GM23338 (cell line): Measurements from ENCODE around the gene KRT37. TPM values are rescaled to one million over a fixed set of nuclear protein-coding genes. Genes with fewer than 3 reads are reported as not detected.

Experiments used
- ATAC-seq: fragments of 200-7000 bp; cut with Tn5 transposase; 3 replicates; pipeline ENCODE4 v1.9.1; 2020
- DNase-seq: peaks from one replicate; pipeline ENCODE4 v3.0.0-alpha.2; 2015; ENCODE audit warnings: low spot score
- H2AFZ ChIP-seq: fragments of 200-600 bp; sonication (generic); 2 replicates; pipeline ENCODE4 v1.8.0; 2016; ENCODE audit warnings: antibody characterized with exemption, mild to moderate bottlenecking, moderate library complexity
- H3F3A ChIP-seq: fragments of 200-600 bp; sonication (generic); replicated peaks from 2 replicates; pipeline ENCODE4 v1.8.0; 2017; ENCODE audit warnings: antibody characterized with exemption, mixed run types, low read depth
- H3K27ac ChIP-seq: fragments of 200-600 bp; sonication (generic); 2 replicates; pipeline ENCODE4 v1.6.1; 2016; ENCODE audit warnings: low read depth
- H3K27me3 ChIP-seq: fragments of 200-600 bp; sonication (generic); 2 replicates; pipeline ENCODE4 v1.8.0; 2016; ENCODE audit warnings: mild to moderate bottlenecking, mixed run types, moderate library complexity; ENCODE audit not compliant: insufficient read depth
- H3K36me3 ChIP-seq: fragments of 200-600 bp; sonication (generic); 2 replicates; pipeline ENCODE4 v1.8.0; 2016; ENCODE audit warnings: mild to moderate bottlenecking; ENCODE audit not compliant: insufficient read depth
- H3K4me1 ChIP-seq: fragments of 200-600 bp; sonication (generic); 2 replicates; pipeline ENCODE4 v1.8.0; 2016; ENCODE audit warnings: mild to moderate bottlenecking, moderate library complexity; ENCODE audit not compliant: insufficient read depth
- H3K4me2 ChIP-seq: fragments of 200-600 bp; sonication (generic); 2 replicates; pipeline ENCODE4 v1.7.1; 2017; ENCODE audit warnings: mixed run types
- H3K4me3 ChIP-seq: fragments of 200-600 bp; sonication (generic); 2 replicates; pipeline ENCODE4 v1.6.1; 2016; ENCODE audit warnings: mixed run types
- H3K79me2 ChIP-seq: fragments of 200-600 bp; sonication (generic); replicated peaks from 2 replicates; pipeline ENCODE4 v1.8.0; 2017; ENCODE audit warnings: mild to moderate bottlenecking; ENCODE audit not compliant: insufficient read depth
- H3K9me2 ChIP-seq: fragments of 200-600 bp; sonication (generic); 2 replicates; pipeline ENCODE4 v1.8.0; 2017; ENCODE audit not compliant: insufficient read depth
- H4K20me1 ChIP-seq: fragments of 200-600 bp; sonication (generic); replicated peaks from 2 replicates; pipeline ENCODE4 v1.8.0; 2017; ENCODE audit warnings: mild to moderate bottlenecking; ENCODE audit not compliant: insufficient read depth
- H3K27ac Mint-ChIP-seq: 2 replicates; pipeline ENCODE4 v1.8.0; 2020; ENCODE audit warnings: inconsistent platforms, mild to moderate bottlenecking, moderate library complexity, mixed read lengths
- H3K27me3 Mint-ChIP-seq: 3 replicates; pipeline ENCODE4 v1.8.0; 2022; ENCODE audit warnings: low read depth, mild to moderate bottlenecking, moderate library complexity, mixed read lengths, inconsistent platforms; ENCODE audit not compliant: insufficient read depth, poor library complexity
- H3K36me3 Mint-ChIP-seq: 3 replicates; pipeline ENCODE4 v1.8.0; 2021; ENCODE audit warnings: low read depth, mild to moderate bottlenecking, inconsistent platforms, moderate library complexity, mixed read lengths
- H3K4me1 Mint-ChIP-seq: 3 replicates; pipeline ENCODE4 v1.8.0; 2020; ENCODE audit warnings: mild to moderate bottlenecking, inconsistent platforms, mixed read lengths
- H3K4me3 Mint-ChIP-seq: 3 replicates; pipeline ENCODE4 v1.8.0; 2021; ENCODE audit warnings: moderate library complexity, mild to moderate bottlenecking, inconsistent platforms, mixed read lengths
- H3K9me3 Mint-ChIP-seq: 3 replicates; pipeline ENCODE4 v1.8.0; 2020; ENCODE audit warnings: moderate library complexity, mild to moderate bottlenecking, inconsistent platforms, mixed read lengths
- CREB1 ChIP-seq: fragments of 250-450 bp; sonication (Bioruptor Pico); IDR thresholded peaks from 2 replicates; pipeline ENCODE4 v1.5.0; 2020; ENCODE audit warnings: low read depth, mild to moderate bottlenecking, moderate library complexity
- CTCF ChIP-seq, 2 experiments: fragments of 200-600 bp in 1 of 2; sonication (generic) in 1 of 2; conservative IDR thresholded peaks; 2 replicates each; pipeline versions ENCODE4 v1.5.1 to v1.6.1; 2016 to 2017; ENCODE audit warnings: antibody characterized with exemption in 2 of 2, low read depth in 2 of 2, mild to moderate bottlenecking in 2 of 2, moderate library complexity in 1 of 2
- ETS1 ChIP-seq: IDR thresholded peaks from 2 replicates; pipeline ENCODE4 v1.6.1; 2016; ENCODE audit warnings: antibody characterized with exemption
- EZH2 ChIP-seq: fragments of 200-600 bp; sonication (generic); IDR thresholded peaks from one replicate; pipeline ENCODE4 v1.8.0; 2017; ENCODE audit warnings: antibody characterized with exemption, mild to moderate bottlenecking, low read depth; ENCODE audit not compliant: unreplicated experiment
- EZH2phosphoT487 ChIP-seq: fragments of 200-600 bp; sonication (generic); IDR thresholded peaks from one replicate; pipeline ENCODE4 v1.8.1; 2018; ENCODE audit warnings: antibody characterized with exemption; ENCODE audit not compliant: unreplicated experiment
- JUNB ChIP-seq: IDR thresholded peaks from one replicate; pipeline ENCODE4 v1.6.1; 2016; ENCODE audit warnings: antibody characterized with exemption; ENCODE audit not compliant: unreplicated experiment
- NANOG ChIP-seq: IDR thresholded peaks from 2 replicates; pipeline ENCODE4 v1.6.1; 2016; ENCODE audit warnings: antibody characterized with exemption, borderline replicate concordance
- REST ChIP-seq: IDR thresholded peaks from one replicate; pipeline ENCODE4 v1.6.1; 2018; ENCODE audit warnings: antibody characterized with exemption; ENCODE audit not compliant: unreplicated experiment
- ZNF331 ChIP-seq: fragments of 250-450 bp; sonication (Bioruptor Pico); IDR thresholded peaks from 2 replicates; pipeline ENCODE4 v1.5.0; 2020; ENCODE audit warnings: low read depth, mild to moderate bottlenecking, moderate library complexity
- ZNF462 ChIP-seq: fragments of 250-450 bp; sonication (Bioruptor Pico); IDR thresholded peaks from 2 replicates; pipeline ENCODE4 v1.5.0; 2020; ENCODE audit warnings: mild to moderate bottlenecking, moderate library complexity
- polyA plus RNA-seq: library from polyadenylated mRNA; unstranded; fragments of >200 nt; fragmentation: Nextera tagmentation; extraction: Ambion mirVana; gene quantifications from 2 replicates; pipeline ENCODE4 v1.2.1, GENCODE V29; 2016
- total RNA-seq: library from RNA; depleted of rRNA; stranded (reverse); fragments of >200 nt; shearing (Covaris generic); gene quantifications from 2 replicates; pipeline ENCODE4 v1.2.3, GENCODE V29; 2014

Gene KRT37
- total and polyA plus RNA-seq, 2 experiments from 2014 or later = not detected

- no peaks in the 10 kb centered on the region for H3K9me3 Mint-ChIP-seq
- no peak overlapping the region for H3K27ac Mint-ChIP-seq
- DNase-seq (no peak), ATAC-seq (no peak)
- Histone ChIP-seq H3K36me3 (no peaks in the 10 kb centered on the region; the same call in 1 of the 2 replicates), H3K27ac (no peak overlapping the region), H3K27me3 (no peaks in the 10 kb centered on the region), H3K4me1 (no peaks in the 10 kb centered on the region), H3K79me2 (no peaks in the 10 kb centered on the region), H3K9me2 (no peaks in the 10 kb centered on the region), H2AFZ (no peak overlapping the region), H3F3A (no peaks in the 10 kb centered on the region), H3K4me2 (no peak overlapping the region), H4K20me1 (no peaks in the 10 kb centered on the region), H3K4me3 (no peak overlapping the region)
- no peaks in the 10 kb centered on the region for H3K4me1 Mint-ChIP-seq
- no peak for TF ChIP-seq JUNB
- TF ChIP-seq EZH2phosphoT487 = no peak
- no peak for TF ChIP-seq ZNF331 (CRISPR knock-in tag)
- no peak for TF ChIP-seq ZNF462
- TF ChIP-seq CREB1 (CRISPR knock-in tag) = no peak
- no peak for TF ChIP-seq EZH2
- TF ChIP-seq CTCF (conservative IDR thresholded peaks at IDR 0.05; ENCODE audit: low read depth in 2 of 2) = no peak
- TF ChIP-seq REST = no peak
- no peak for TF ChIP-seq ETS1
- TF ChIP-seq NANOG = no peak
- H3K4me3 Mint-ChIP-seq = no peak overlapping the region
- H3K27me3 Mint-ChIP-seq = peaks cover 3% of the 10 kb centered on the region
- no peaks in the 10 kb centered on the region for H3K36me3 Mint-ChIP-seq
Measured at GRCh38 chr17:41434415-41434814, 10.0 kb upstream of the KRT37 start.
